Measurements from ENCODE around the gene TNS1. TPM values are rescaled to one million over a fixed set of nuclear protein-coding genes. Genes with fewer than 3 reads are reported as not detected.

Gene TNS1
- total RNA-seq, 1 donor from 2014 or later = 1,334 TPM

DNA sequence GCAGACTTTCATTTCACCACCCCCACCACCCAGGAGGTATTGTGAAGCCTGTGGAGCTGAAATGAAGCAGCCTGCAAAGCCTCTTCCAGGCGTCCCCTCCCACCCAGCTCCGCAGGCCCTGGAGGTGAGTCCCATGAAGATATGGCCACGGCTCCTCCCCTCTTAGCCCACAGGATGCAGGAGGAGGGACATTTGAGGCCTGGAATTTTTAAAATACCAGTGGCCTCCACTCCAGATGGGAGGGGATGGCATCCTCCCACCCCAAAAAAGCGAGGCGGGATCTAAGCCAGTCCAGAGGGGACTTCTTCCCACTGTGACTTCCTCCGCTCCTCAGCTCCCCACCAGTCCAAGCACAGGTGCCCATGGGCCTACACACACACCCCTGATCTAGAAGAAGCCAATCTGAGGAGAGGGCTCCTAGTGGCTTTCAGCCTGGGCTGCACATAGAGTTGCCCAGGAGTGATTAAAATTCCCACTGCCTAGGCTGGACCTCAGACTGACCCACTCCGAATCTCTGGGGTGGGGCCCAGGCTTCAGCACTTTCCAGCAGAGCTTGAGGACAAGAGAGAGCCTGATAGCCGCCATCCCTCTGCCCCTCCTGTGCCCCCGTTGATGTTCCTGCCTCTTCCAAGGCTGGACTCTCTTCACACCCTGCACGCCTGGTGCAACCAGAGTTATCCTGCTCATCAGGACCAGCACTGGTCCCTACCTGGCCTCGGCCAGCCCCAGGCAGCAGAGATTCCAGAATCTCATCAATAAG, 206.9 kb downstream of the TNS1 start:
- H3K9me3 ChIP-seq = no peaks in the 10 kb centered on the region
- no peak overlapping the region for H3K4me3 ChIP-seq
- peaks cover 0 to 2% of the 10 kb centered on the region in 2 donors for H3K4me1 ChIP-seq
- H3K27me3 ChIP-seq = no peaks in the 10 kb centered on the region
- TF ChIP-seq, protein P1, sequence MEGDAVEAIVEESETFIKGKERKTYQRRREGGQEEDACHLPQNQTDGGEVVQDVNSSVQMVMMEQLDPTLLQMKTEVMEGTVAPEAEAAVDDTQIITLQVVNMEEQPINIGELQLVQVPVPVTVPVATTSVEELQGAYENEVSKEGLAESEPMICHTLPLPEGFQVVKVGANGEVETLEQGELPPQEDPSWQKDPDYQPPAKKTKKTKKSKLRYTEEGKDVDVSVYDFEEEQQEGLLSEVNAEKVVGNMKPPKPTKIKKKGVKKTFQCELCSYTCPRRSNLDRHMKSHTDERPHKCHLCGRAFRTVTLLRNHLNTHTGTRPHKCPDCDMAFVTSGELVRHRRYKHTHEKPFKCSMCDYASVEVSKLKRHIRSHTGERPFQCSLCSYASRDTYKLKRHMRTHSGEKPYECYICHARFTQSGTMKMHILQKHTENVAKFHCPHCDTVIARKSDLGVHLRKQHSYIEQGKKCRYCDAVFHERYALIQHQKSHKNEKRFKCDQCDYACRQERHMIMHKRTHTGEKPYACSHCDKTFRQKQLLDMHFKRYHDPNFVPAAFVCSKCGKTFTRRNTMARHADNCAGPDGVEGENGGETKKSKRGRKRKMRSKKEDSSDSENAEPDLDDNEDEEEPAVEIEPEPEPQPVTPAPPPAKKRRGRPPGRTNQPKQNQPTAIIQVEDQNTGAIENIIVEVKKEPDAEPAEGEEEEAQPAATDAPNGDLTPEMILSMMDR (IDR thresholded peaks at IDR 0.05) = no peak
- no peak overlapping the region for H3K27ac ChIP-seq
- intact Hi-C loops (cut with DNase I) = no loop called here
- peak in 1 of 2 donors; percentile 62 for DNase-seq (ENCODE audit: low spot score in 2 of 2)
- peaks cover 19 to 50% of the 10 kb centered on the region in 2 donors for H3K36me3 ChIP-seq

DNA sequence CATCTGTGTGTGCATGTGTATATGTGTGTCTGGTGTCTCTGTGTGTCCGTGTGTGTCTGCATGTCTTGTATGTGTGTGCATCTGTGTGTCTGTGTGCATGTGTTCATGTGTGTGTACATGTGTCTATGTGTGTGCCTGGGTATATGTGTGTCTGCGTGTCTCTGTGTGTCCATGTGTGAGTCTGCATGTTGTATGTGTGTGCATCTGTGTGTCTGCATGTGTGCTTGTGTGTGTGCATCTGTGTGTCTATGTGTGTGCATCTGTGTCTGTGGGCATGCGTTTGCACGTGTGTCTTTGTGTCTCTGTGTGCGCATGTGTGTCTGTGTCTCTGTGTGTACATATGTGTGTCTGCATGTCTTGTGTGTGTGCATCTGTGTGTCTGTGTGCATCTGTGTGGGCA, 207.7 kb downstream of the TNS1 start:
- intact Hi-C loops (cut with DNase I) = no loop called here
- Histone ChIP-seq H3K9me3 (no peaks in the 10 kb centered on the region), H3K4me3 (no peak overlapping the region), H3K27ac (no peak overlapping the region), H3K27me3 (no peaks in the 10 kb centered on the region), H3K4me1 (peaks cover 0 to 6% of the 10 kb centered on the region in 2 donors), H3K36me3 (peaks cover 11 to 50% of the 10 kb centered on the region in 2 donors)
- DNase-seq (ENCODE audit: low spot score in 2 of 2) = peak in 1 of 2 donors; percentile 43
- TF ChIP-seq, protein P1 (IDR thresholded peaks at IDR 0.05) = no peak

DNA sequence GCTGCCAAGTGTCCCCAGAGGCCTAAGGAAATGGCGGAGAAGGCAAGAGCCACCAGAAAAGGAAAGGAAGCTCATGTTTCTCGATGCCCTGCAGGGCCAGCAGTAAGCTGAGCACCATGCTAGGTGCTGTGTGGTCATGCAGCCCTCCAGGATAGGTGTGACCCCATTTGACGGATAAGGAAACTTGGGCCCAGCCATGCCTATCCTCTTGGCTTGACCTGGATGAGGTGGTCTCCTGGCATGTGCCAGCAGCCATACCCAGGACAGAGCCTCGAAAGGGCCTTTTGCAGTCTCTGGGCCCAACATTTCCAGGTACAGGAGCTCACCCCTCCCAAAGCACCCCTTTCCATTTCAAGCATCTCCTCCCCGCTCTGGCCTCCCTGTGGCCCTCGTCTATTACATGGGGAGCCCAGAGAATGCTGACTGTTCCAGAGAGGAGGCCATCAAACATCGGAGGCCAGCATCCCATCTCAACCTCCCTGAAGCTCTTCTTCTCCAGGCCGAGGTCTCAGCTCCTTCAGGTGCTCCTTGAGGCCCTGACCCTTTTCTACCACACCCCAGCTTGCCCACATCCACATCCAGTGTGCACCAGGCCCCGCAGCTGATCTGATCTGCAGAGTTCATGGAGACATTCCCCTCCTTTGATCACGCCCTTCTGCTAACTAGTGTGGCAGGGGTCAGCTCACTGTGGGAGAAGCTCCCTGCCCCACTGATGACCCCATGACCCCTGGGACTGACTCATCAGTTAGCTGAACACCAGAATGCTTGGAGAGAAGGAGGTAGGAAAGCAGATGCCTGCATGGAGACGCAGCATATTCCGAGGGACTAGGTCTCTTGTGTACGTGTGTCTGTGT, 208.4 kb downstream of the TNS1 start:
- peaks cover 0 to 7% of the 10 kb centered on the region in 2 donors for H3K4me1 ChIP-seq
- intact Hi-C loops (cut with DNase I) = no loop called here
- no peaks in the 10 kb centered on the region for H3K9me3 ChIP-seq

DNA sequence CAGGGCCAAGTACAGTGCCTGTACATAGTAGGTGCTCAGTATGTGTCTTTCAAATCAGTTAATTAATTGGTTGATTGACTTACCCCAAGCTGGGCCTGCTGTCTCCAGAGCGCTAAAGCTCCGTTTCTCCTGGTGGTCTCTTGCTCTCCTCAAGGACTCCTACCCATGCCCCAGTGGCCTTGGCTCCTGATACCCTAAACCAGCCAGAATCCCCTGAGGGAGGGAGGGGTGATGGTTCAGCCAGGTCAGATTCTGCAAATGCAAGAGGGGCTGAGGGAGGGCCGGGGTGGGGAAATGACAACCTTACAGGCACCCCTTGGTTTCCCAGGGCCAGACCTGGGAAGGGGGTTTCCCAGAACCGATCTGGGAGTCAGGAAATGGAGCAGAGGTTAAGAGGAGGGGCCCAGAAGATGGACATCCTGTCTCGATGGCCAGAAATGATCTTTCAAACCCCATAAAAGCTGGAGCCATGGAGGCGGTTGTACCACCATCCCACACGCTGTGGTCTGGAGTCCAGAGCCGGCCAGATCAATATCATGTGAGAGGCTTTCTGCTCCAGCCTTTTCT, 209.1 kb downstream of the TNS1 start:
- no peak overlapping the region for H3K4me3 ChIP-seq
- no peak for DNase-seq (ENCODE audit: low spot score in 2 of 2)
- TF ChIP-seq, protein P1 (IDR thresholded peaks at IDR 0.05) = no peak
- H3K36me3 ChIP-seq = peaks cover 16 to 50% of the 10 kb centered on the region in 2 donors
- no peaks in the 10 kb centered on the region for H3K27me3 ChIP-seq
- peaks cover 0 to 7% of the 10 kb centered on the region in 2 donors for H3K4me1 ChIP-seq
- H3K9me3 ChIP-seq = no peaks in the 10 kb centered on the region
- peak overlapping the region; percentile 48 to 58 for H3K27ac ChIP-seq
- intact Hi-C loops (cut with DNase I) = no loop called here

More for the DNA sequence above, 208.4 kb downstream of the TNS1 start:
- Histone ChIP-seq H3K36me3 (peaks cover 11 to 50% of the 10 kb centered on the region in 2 donors), H3K27me3 (no peaks in the 10 kb centered on the region), H3K4me3 (no peak overlapping the region), H3K27ac (peak overlapping the region; percentile 48 to 58)
- TF ChIP-seq, protein P1 (IDR thresholded peaks at IDR 0.05) = no peak
- peak in 1 of 2 donors; percentile 63 for DNase-seq (ENCODE audit: low spot score in 2 of 2)

DNA sequence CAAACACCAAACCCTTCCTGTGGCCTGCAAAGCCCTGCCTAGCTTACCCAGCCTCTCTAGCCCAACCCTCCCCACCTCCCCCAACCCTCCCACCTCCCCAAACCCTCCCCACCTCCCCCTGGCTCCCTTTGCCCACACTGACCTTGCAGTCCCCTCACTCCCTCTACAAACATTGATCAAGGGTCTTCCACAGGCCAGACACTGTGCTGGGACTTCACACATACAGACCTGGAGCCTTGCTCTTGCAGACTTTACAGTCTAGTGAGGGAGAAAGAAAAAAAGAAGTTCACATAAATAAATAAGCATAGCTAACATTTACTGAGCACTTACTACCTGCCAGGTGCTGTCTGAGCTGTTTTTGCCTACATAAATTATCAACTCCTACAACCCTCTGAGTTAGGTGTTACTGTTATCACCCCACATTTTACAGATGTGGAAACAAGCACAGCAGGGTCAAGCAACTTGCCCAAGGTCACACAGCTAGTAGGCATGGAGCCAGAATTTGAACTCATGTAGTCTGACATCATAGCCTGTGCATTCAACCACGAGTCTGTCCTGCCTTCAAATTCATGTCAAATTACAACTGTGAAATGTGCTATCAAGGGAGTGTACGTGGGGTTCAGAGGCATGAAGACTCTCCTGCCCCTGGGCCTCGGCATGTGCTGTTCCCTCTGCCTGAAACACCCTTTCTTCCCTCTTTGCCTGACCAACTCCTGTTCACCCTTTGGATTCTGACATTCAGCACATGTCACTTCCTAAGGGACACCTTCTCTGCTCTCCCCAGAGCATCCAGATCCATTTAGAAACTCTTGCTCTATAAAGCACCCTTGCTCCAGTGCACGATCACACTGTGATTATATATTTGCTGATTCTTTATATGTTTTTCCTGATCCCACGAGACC, 209.9 kb downstream of the TNS1 start:
- Histone ChIP-seq H3K9me3 (no peaks in the 10 kb centered on the region), H3K4me1 (peaks cover 0 to 7% of the 10 kb centered on the region in 2 donors), H3K27ac (peak overlapping the region; percentile 19 to 58), H3K4me3 (no peak overlapping the region), H3K27me3 (no peaks in the 10 kb centered on the region), H3K36me3 (peaks cover 24 to 50% of the 10 kb centered on the region in 2 donors)
- TF ChIP-seq, protein P1 (IDR thresholded peaks at IDR 0.05) = no peak
- intact Hi-C loops (cut with DNase I) = no loop called here
- DNase-seq (ENCODE audit: low spot score in 2 of 2) = no peak

Data from ascending aorta (tissue), 2 donors.